ENCODE data around the gene KCTD15.
"Not testable (repeated sequence)": the region's sequence is repeated elsewhere in the genome, so short reads cannot be mapped to it uniquely, and the experiment has no call there.

The KCTD15 gene

DNA sequence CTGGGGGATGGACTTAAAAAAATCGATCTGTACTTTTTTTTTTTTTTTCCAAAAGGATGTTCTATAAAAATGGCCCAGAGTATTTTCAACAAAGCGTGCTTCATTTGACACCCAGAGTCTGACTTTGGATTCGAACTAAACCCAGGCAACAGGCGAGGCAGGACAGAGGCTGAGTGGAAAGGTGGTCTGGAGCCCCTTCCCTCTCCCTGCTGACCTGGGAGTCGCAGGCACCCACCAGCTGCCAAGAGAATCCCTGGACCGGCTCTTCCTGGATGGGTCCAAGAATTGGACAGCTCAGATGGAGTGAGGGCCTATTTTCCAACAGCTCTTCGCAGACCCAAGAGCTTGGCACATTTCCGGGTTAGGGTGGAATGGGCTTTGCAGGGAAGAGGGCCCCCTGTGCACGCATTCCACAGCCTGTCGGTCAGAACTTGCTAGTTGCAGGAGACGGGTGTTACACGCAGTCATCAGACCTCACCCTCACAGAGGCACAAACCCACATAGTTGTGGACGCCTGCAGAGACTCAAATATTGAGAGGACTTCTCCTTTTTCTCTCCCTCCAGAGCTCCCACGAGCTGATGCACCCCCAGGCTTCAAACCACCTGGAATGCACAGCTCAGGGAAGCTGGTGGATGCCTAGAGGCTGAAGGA lies 15.2 kb downstream of the KCTD15 start:
- peak in 2 of 10 donors; percentile 52 to 59 for DNase-seq
- intact Hi-C loops (cut with DNase I): no loop called here

DNA sequence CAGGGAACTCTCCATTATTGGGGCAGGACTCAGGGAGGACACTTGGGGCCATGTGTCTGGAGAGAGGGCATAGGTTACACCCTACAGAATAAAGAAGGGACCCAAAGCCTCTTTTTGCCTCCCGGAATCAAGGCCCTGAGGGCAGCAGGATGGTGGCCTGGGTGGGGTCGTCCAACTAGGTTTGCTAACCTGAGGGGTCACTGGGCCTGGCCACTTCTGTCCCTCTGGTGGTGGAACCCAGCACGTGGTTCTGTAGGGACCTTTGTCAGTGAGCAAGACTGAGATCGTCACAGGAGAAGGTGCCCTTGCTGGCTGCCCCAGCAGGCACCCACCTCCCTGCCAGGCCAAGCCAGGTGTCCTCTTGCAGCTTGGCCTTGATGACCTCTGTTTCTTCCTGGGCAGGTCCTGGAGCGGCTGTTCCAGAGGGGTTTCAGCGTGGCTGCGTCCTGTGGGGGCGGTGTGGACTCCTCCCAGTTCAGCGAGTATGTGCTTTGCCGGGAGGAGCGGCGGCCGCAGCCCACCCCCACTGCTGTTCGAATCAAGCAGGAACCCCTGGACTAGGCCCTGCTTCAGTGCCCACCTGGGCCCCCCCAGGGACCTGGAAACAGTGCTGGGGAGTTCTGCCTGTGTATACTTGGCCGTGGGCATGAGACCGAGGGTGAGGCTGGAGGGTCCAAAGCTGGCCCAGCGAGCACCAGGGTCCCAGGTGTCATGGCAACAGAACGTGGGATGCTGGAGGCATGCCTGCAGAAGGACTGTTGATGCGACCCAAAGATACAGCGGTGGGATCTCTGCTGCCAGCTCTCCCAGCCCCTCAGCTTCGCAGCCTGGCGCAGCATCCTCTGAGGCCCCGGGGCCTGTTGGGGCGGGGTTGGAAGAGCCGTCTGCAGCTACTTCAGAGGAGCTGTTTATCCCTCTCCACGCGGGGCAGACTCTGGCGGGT lies 16.0 kb downstream of the KCTD15 start:
- intact Hi-C loops (cut with DNase I): no loop called here
- DNase-seq: peak in 1 of 10 donors; percentile 48

DNA sequence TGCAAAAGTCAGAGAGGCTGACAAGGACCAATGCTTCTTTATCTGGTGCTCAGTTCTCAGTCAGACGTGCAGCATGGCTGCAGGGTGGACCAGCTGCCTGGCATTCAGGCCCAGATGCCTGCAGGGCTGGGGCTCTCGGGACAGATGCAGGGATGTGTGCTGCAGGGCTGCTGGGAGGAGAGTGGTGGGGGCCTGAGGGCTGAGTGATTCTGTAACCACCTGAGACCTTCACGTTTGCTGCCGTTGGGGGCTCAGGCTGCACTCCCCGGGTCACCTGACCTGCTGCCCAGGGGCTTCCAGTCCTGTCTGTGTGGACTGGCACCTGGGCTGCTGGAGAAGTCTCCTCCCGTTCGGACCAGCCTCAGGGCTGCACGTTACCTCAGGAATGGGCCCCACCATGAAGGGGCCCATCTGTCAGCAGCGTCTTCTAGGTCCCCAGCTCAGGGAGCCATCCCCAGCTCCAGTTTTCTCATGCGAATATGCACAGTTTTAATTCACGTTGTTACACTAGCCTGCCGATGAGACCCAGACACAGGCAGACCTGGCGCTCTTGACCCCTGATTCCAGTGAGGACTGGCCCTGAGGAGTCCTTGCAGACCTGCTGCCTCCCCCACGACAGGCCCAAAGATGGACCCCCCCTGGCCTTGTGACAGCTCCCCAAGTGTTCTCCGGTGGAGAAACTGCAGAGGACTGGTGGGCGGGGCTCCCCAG lies 16.9 kb downstream of the KCTD15 start:
- intact Hi-C loops (cut with DNase I): no loop called here

DNA sequence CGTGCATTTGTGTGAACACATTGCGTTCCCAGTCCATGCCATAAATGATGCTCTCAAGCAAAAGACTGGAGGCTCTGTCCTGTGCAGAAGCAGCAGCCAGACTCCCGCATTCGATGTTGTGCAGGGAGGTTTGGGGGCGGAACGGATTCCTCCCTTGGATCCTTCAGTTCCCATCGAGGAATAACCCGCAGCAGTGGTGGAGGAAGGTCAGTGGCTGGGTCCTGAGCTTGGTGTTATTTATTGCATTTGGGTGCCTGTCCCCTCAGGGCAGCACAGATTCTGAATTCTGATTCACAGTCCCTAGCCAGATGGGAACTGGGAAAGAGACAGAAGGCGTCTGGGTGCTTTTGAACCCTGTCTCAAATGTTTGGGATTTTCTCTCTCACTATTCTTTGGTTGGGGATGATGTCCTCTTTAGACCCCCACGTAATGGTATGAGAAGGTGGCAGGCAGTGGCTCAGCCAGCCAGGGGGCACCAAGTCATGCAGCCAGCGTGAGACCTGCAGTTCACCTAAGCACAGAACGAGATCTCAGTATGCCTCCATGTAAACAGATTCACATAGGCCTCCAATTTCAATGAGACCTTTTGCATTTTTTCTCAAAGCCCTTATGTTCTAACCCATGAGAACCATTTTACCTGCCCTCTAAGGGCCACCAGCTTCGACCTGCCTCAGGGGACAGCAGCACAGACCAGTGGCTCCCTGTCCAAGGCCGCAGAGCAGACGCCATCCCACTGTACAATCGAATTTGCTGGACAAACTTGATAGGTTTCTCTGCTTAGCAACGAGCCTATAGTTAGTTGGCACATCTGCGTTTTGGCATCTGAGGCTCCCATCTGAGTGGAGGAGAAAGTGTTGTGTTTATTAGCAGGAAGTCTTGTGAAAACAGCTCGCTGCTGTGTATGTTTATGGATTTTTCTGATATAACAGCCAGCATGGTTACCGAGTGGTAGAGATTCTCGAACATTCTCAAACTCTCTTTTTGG lies 17.8 kb downstream of the KCTD15 start:
- intact Hi-C loops (cut with DNase I): no loop called here
- peak in 2 of 10 donors; percentile 29 to 37 for DNase-seq

More for the DNA sequence above, 16.9 kb downstream of the KCTD15 start:
- peak in 2 of 10 donors; percentile 30 to 63 for DNase-seq

DNA sequence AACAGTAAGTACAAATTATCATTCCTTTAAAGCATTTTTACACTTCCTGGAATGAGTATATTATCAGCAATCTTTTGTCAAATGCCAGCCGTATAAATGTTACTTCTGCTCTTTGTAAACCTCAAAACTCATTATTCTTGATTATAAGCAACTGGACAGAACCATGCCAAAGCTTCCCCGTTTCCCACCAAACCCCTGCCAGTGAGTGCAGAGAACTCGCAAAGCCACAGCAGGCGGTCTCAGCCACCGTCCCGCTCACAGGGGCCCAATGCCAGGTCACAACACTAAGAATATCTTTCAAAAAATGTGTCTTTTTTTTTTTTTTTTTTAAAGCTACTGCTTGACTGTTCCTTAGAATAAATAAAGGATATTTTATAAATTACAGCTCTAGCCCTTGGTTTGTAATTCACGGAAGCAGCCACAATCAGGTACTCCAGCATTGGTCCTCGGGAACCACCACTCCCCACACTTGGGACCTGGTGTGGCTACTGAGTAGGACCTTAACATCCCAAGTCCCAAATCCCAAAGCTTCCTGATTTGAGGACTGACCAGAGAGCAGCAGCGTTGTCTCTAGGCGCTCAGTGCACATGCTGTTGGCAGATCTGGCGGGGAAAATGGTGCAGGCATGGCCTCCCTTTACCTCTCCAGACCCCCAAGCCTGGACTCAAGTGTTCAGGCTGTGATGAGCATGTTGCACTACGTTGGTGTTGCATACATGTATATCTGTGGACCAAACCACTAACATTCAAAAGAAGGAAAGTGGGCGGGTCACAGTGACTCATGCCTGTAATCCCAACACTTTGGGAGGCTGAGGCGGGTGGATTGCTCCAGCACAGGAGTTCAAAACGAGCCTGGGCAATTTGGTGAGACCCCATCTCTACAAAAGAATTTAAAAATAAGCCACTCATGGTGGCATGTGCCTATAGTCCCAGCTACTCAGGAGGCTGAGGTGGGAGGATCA lies 19.0 kb downstream of the KCTD15 start:
- DNase-seq: peak in 2 of 10 donors; percentile 65 to 74
- intact Hi-C loops (cut with DNase I): no loop called here

DNA sequence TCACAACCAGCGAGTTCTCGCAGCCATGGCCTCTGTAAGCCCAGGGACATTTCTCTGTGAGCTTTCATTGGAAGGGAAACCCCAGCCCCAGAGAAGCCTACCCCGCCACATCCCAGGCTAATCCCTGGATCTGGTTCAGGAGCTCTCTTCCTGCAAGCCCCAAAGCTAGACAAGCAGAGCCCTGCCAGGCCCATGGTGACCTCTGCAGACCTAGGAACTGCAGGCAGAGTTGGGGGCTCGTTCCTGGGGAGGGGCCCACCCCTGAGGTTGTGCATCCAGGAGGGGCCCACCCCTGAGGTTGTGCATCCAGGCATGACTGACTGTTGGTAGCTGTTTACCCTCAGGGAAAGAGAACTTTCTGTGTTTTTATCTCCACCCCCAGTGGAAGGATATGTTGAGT lies 21.7 kb downstream of the KCTD15 start:
- intact Hi-C loops (cut with DNase I): no loop called here
- DNase-seq: peak in 1 of 10 donors; percentile 57

DNA sequence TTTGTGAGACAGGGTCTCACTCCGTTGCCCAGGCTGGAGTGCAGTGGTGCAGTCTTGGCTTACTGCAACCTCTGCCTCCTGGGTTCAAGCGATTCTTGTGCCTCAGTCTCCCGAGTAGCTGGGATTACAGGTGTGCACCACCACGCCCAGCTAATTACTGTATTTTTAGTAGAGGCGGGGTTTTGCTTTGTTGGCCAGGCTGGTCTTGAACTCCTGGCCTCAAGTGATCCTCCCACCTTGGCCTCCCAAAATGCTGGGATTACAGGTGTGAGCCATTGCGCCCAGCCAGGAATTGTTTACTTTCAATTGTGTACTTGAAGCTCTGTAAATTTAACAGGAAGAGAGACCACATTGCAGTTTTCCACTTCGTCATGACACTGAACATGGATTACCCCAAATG lies 22.4 kb downstream of the KCTD15 start:
- DNase-seq; intact Hi-C loops (cut with DNase I): not testable (repeated sequence)

DNA sequence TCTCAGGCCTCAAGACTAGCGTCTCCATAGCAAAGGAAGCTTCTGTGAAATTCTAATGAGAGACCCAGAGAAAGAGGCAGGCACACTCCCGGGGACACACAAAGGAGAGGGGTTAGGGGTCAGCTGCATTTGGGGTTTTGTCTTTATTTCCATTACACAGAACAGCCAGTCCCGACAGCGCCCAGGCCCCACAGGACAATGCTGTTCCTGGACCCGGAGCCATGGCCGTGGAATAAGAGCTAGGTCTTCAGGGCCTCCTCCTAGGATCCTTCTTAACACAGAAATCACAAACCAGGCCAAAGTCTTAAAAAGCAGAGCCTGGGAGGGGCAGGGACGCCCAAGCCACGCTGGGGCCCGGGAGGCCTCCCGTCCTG lies 22.8 kb downstream of the KCTD15 start:
- peak in 1 of 10 donors; percentile 60 for DNase-seq

DNA sequence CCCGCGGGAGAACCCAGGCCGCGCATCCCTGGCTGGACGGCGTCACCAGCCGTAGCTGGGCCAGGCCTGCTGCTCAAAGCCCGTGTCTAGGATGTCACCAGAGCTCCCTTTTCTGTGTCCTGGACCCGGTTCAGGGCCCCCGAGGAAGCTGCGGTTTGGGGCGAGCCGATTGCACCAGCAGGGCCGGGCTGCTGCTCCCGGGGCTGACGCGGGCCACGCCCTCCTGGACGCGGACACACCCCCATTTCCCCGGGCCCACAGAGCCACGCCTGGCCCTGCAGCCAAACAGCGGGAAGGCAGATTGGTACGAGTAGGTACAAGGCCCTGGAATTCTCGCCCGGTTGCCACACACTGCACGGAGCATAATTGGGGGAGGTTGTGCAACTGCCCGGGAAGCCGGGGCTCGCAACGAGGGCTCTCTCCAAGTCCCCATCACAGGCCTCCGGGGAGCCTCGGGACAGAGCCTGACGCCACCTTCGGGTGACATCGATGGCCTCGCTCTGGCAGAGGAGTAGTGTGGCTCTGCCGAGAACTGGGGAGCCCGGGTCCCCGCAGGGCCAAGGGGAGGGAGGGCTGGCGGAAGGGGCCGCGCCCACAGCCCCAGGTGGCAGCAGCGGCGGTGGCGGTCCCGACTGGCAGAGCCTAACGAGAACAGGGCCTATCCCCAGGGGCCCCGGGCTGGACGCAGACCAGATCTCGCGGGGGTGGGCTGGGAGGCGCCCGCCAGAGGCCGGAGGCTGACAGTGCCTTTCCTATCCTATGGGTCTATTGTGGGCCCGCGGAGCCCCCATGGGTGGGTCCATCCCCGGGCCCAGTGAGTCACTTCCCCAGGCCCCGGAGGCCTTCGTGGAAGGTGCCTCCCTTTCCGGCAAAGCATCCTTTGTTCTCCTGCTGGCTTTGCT lies 23.5 kb downstream of the KCTD15 start:
- intact Hi-C loops (cut with DNase I): no loop called here
- peak in 3 of 10 donors; percentile 32 to 90 (median 69) for DNase-seq

More for the DNA sequence above, 22.8 kb downstream of the KCTD15 start:
- intact Hi-C loops (cut with DNase I): no loop called here

DNA sequence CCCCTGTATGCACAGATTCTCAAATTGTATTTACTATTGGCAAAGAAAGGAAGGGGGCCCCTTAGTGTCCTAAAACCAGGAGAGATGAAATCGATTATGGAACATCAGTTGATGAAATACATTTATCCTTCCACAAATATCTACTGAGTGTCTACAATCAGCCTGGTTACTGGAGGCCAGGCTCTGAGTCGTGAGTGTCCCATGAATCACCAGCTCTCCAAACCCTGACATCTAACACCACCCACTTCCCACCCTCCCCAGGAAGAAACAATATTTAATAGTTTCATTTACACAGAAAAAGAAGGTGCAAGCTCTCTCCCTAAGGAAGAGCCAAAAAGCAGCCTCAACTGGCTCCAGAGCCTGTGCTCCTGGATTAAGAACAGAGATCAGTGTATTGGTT lies 25.2 kb downstream of the KCTD15 start:
- intact Hi-C loops (cut with DNase I): no loop called here
- no peak for DNase-seq

DNA sequence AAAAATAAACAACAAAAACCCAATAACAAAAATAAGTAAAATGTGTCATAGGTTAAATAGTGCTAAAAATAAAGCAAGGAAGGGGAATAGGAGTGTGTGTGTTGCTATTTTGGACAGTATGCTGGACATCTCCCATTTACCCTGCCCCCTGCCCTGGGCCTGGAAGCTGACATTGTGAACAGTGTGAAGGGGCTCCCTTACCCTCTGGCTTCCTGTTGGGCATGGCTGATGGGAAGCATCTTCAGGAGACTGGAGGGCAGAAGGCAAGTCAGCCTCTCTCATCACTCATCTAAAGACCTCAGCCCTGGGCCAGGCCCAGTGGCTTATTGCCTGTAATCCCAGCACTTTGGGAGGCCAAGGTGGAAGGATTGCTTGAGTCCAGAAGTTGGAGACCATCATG lies 26.7 kb downstream of the KCTD15 start:
- no peak for DNase-seq
- intact Hi-C loops (cut with DNase I): no loop called here

DNA sequence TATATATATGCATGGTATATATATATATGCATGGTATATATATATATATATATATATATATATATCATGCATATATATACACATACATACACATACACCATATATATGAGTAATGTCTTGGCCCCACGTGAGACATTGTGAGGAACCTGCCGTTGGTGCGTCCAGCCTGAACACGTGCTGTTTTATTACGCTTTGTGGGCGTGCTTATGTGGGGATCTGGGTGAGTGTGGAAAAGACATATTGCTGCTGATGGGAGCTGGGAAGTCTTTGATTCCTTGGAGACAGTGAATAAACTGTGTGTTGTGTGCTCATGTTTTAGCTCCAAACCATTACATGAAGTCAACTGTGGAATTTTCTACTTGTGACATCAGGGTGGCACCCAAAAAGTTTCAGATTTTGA lies 28.9 kb downstream of the KCTD15 start:
- no peak for DNase-seq
- intact Hi-C loops (cut with DNase I): no loop called here

DNA sequence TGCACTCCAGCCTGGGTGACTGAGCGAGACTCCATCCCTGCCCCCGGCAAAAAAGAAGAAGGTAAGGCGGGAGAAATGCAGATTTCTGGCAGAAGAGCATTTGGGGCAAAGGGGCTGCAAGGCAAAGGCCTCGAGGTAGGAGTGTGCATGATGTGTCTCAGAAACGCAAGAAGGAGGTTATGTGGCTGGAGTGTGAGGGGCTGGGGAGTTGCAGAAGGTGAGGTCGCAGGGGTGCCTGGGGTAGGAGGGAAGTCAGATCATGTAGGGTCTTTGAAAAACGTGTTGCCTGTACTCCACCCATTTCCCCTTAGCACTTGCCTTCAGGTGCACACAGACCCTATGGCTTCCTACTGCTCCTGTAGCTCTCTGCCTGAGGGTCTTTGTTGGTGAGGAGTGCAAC lies 29.9 kb downstream of the KCTD15 start:
- intact Hi-C loops (cut with DNase I): no loop called here
- DNase-seq: no peak

DNA sequence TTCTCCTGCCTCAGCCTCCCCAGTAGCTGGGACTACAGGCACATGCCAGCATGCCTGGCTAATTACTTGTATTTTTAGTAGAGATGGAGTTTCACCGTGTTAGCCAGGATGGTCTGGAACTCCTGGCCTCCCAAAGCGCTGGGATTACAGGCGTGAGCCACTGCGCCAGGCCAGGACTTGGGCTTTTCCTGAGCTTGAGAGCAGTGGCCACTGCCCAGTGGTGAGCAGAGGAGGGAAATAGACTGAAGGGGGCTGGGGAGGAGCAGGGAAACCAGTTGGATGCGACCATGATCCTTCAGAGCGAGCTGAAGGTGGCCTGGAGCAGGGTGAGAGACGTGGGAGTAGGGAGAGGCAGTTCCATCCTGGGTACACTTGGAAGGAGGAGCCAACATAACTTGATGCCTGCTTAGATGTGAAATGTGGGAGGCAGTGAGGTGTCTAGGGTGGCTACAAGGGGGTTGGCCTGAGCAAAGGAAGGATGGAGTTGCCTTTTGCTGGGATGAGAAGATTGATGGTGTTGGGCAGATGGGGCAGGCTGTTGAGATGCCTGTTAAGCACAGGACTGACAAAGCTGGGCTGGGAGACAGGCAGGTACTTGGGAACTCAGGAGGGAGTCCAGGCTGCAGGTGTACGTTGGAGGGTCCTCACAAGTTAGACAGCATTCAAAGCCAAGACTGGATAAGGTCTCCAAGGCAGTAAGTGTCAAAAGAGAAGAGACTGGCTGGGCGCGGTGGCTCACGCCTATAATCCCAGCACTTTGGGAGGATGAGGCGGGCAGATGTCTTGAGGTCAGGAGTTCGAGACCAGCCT lies 31.8 kb downstream of the KCTD15 start:
- intact Hi-C loops (cut with DNase I): no loop called here

DNA sequence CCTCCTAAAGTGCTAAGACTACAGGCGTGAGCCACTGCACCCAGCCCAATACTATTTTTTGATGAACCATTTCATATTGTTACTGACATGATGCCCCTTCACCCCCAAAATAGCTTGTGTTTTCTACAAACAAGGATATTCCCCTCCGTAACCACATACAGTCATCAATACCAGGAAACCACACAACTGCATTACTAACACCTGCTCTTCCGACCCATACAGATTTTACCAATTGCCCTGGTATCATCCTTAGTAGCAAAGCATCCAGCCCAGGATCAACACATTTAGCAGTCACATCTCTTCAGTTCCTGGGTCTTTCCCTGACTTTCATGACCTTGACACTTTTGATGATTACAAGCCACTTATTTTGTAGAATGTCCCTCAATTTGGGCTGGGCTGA lies 33.6 kb downstream of the KCTD15 start:
- no peak for DNase-seq
- intact Hi-C loops (cut with DNase I): no loop called here

More for the DNA sequence above, 31.8 kb downstream of the KCTD15 start:
- peak in 1 of 10 donors; percentile 31 for DNase-seq

DNA sequence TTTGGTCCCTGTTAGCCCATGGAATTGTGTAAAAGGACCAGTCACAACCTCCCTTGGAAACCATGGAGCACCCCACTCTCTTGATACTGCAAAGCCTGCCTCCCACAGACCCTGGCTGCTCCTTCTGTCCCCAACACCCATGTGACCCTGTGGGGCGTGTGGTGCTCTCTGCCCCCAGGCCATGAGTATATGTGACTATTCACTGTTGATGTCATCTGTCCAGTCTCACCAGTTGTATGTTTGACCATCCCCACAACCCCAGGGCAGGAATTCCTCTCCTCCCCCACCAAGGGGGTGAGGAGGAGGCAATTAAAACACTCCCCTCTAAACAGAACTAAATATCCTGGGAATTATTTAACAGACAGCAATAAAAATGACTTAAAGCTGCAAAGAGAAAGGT lies 35.2 kb downstream of the KCTD15 start:
- intact Hi-C loops (cut with DNase I): no loop called here
- DNase-seq: no peak

DNA sequence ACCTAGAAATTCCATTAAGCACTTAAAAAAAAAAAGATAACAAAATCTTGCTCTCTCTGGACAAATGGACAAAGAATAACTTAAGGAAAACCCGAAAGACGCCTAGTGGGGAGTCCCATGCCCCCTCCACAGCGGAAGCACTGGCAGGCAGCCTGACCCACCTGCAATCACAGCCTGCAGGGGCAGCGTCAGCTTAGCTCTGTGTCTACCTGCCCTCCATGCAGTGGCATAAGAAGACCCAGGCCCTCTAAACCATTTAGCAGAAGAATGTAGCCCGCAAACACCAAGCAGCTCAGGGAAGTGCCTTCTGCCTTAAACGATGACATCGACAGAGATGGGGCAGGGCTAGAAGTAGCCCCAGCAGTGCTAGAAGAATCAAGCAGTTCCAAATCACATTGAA lies 36.0 kb downstream of the KCTD15 start:
- intact Hi-C loops (cut with DNase I): no loop called here
- no peak for DNase-seq

Data from posterior cingulate gyrus (tissue), 11 donors.